Thyroid gland (tissue), 4 donors: ENCODE results near the gene ENTPD7. TPM values are rescaled to one million over a fixed set of nuclear protein-coding genes. Genes with fewer than 3 reads are reported as not detected.
"Not testable (repeated sequence)": the region's sequence is repeated elsewhere in the genome, so short reads cannot be mapped to it uniquely, and the experiment has no call there.

Source experiments
- DNase-seq, 2 donors: peaks; one replicate each; pipeline ENCODE4 v3.0.0-alpha.2; 2019
- H3K27ac ChIP-seq, 3 donors: fragments of 200-600 bp; sonication (generic); 1 replicate in 2 of 3; 2 replicates in 1 of 3; pipeline ENCODE4 v1.5.1; 2016 to 2019; ENCODE audit warnings: mild to moderate bottlenecking in 1 of 3, moderate library complexity in 1 of 3
- H3K27me3 ChIP-seq: fragments of 200-600 bp; sonication (generic); one replicate; pipeline ENCODE4 v1.5.1; 2019
- H3K36me3 ChIP-seq, 2 donors: fragments of 200-600 bp; sonication (generic); one replicate each; pipeline ENCODE4 v1.5.1; 2016 to 2019
- H3K4me1 ChIP-seq, 2 donors: fragments of 200-600 bp; sonication (generic); one replicate each; pipeline ENCODE4 v1.5.1; 2017 to 2019
- H3K4me3 ChIP-seq, 3 donors: fragments of 200-600 bp; sonication (generic); replicated peaks in 1 of 3; 1 replicate in 2 of 3; 2 replicates in 1 of 3; pipeline ENCODE4 v1.5.1; 2016; ENCODE audit warnings: mild to moderate bottlenecking in 1 of 3
- H3K9me3 ChIP-seq: fragments of 200-600 bp; sonication (generic); one replicate; pipeline ENCODE4 v1.5.1; 2017
- POLR2A ChIP-seq, 2 donors: fragments of 450-650 bp; IDR thresholded peaks; one replicate each; pipeline ENCODE4 v1.6.1; 2017; ENCODE audit warnings: antibody characterized with exemption in 2 of 2, mild to moderate bottlenecking in 2 of 2, moderate library complexity in 1 of 2
- WGBS, 2 donors: methylation state at CpG; one replicate each; pipeline ENCODE4 v1.1.5; 2017; 5-methylcytosine and 5-hydroxymethylcytosine counted together
- intact Hi-C: fragments of 100-400 bp; cut with DNase I; formaldehyde crosslinking; loops from one replicate; pipeline ENCODE4 v1.15.1; 2023
- total RNA-seq, 4 donors: library from RNA; depleted of rRNA; stranded (reverse); fragments of >200 nt; gene quantifications; one replicate each; pipeline ENCODE4 v1.2.3, GENCODE V29; 2016
- TF ChIP-seq, protein P1 (sequence below), 6 experiments: fragments of 200-600 bp in 3 of 6; fragments of 450-650 bp in 3 of 6; sonication (generic) in 3 of 6; IDR thresholded peaks; one replicate each; pipeline ENCODE4 v1.5.1; 2016 to 2019; ENCODE audit warnings: antibody characterized with exemption in 6 of 6, mild to moderate bottlenecking in 2 of 6, inconsistent platforms in 1 of 6, moderate library complexity in 1 of 6

Gene ENTPD7
- total RNA-seq, 4 donors from 2014 or later: 7.8 to 13.7 (median 10.2) TPM

DNA sequence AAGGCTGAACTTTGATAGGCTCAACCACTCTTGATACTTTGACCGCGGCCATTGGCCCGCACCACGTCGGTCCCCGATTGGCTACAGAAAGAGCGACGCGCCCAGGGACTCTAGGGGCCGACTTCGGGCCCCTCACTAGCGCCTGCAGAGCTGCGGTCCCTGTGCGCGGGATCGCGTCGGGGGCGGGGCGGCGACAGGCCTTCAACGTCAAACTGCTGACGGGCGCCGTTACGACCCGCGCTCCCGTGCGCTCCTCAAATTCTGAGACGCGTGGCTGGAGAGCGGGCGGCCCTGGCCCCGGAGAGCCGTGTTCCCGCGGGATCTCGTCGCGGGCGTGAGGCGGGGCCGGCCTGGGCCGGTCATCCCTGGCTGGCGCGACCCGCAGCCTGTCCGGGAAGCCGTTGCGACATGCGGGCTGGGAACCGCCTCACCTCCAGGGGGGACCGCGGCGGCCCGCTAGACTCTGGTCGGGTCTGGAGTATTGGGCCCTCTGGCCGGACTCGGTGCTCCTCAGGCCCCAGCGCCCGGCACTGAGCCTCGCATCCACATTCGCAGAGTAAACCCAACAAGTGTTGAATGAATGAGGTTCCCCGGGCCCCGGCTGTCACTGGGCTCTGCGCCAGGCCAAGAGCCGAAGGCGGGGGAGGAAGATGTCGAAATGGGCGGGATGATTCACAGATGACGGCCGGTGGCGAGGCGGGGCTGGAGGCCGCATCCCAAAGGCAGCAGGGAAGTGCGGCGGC is 38.4 kb upstream of the ENTPD7 start:
- peaks cover 24 to 28% of the 10 kb centered on the region in 2 donors for H3K4me1 ChIP-seq
- H3K36me3 ChIP-seq: no peaks in the 10 kb centered on the region
- H3K9me3 ChIP-seq: no peaks in the 10 kb centered on the region
- intact Hi-C loops: no loop called here
- peak; percentile 91 for DNase-seq
- peak in 1 of 2 donors; percentile 76 for TF ChIP-seq POLR2A (IDR thresholded peaks at IDR 0.05)
- TF ChIP-seq, protein P1, sequence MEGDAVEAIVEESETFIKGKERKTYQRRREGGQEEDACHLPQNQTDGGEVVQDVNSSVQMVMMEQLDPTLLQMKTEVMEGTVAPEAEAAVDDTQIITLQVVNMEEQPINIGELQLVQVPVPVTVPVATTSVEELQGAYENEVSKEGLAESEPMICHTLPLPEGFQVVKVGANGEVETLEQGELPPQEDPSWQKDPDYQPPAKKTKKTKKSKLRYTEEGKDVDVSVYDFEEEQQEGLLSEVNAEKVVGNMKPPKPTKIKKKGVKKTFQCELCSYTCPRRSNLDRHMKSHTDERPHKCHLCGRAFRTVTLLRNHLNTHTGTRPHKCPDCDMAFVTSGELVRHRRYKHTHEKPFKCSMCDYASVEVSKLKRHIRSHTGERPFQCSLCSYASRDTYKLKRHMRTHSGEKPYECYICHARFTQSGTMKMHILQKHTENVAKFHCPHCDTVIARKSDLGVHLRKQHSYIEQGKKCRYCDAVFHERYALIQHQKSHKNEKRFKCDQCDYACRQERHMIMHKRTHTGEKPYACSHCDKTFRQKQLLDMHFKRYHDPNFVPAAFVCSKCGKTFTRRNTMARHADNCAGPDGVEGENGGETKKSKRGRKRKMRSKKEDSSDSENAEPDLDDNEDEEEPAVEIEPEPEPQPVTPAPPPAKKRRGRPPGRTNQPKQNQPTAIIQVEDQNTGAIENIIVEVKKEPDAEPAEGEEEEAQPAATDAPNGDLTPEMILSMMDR (IDR thresholded peaks at IDR 0.05): peak in 1 of 6 experiments; percentile 30
- 0 to 1% methylated on average over 21 to 30 of the region's 78 CpGs for WGBS, 2 donors
- H3K27ac ChIP-seq: peak overlapping the region; percentile 92 to 99 (median 96)
- H3K27me3 ChIP-seq: no peaks in the 10 kb centered on the region
- H3K4me3 ChIP-seq: peak overlapping the region; percentile 46 to 84 (median 83)

DNA sequence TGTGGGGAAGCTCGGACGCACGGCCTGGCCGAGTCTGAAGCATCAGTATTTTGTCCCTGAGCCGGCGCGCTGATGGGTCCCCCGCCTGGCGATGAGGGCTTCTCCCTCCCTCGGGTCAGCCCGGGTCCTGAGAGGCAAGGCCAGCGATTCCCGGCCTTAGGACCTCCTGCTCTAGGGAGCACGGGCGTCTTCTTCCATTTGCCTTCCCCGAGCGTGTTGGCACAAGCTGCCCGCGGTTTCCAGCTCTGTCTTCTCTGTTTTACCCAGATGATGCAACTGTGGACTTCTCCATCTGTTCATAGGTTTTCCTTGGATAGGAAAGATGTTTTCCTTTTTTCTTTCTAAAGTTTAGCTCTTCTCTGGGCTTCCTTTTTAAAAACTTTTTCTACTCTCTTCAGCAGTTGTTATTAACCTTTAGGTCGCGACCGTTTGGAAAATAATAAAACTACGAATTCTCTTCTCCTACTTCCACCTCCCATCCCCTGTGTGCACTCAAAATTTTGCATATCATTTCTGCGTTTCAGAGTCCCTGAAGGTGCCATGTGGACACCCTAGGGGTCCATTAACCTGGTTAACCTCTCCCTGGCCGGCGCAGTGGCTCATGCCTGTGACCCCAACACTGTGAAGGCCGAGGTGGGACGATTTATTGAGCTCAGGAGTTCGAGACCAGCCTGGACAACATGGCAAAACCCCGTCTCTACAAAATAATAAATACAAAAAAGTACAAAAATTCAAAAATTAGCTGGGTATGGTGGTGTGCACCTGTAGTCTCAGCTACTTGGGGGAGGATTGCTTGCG is 37.7 kb upstream of the ENTPD7 start:
- intact Hi-C loops: no loop called here

DNA sequence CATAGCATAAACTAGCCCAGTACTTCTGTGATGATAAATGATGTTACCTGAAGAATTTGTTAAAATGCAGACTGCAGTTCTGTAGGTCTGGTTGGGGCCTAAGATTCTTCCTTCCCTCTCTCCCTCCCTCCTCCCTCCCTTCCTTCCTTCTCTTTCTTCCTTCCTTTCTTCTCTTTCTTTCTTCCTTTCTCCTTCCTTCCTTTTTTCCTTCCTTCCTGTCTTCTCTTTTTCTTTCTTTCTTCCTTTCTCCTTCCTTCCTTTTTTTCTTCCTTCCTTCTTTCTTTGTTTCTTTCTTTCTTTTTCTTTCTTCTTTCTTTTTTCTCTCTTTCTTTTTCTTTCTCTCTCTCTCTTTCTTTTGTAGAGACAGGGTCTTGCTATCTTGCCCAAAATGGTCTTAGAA is 35.4 kb upstream of the ENTPD7 start:
- H3K36me3 ChIP-seq: no peaks in the 10 kb centered on the region
- no peak for DNase-seq
- H3K27ac ChIP-seq: no peak overlapping the region
- no peaks in the 10 kb centered on the region for H3K9me3 ChIP-seq
- no peak overlapping the region for H3K4me3 ChIP-seq
- peaks cover 8% of the 10 kb centered on the region in 2 donors for H3K4me1 ChIP-seq
- no peaks in the 10 kb centered on the region for H3K27me3 ChIP-seq
- intact Hi-C loops: no loop called here
- TF ChIP-seq, protein P1 (IDR thresholded peaks at IDR 0.05): no peak
- no peak for TF ChIP-seq POLR2A (IDR thresholded peaks at IDR 0.05)

More for the DNA sequence above, 37.7 kb upstream of the ENTPD7 start:
- Histone ChIP-seq H3K27me3 (no peaks in the 10 kb centered on the region), H3K27ac (peak overlapping the region; percentile 92 to 99 (median 96)), H3K9me3 (no peaks in the 10 kb centered on the region), H3K4me1 (peaks cover 24 to 28% of the 10 kb centered on the region in 2 donors), H3K36me3 (no peaks in the 10 kb centered on the region), H3K4me3 (peak overlapping the region; percentile 46 to 84 (median 83))
- no peak for TF ChIP-seq POLR2A (IDR thresholded peaks at IDR 0.05)
- TF ChIP-seq, protein P1 (IDR thresholded peaks at IDR 0.05): no peak
- DNase-seq: no peak
- 20 to 28% methylated on average over 24 to 30 of the region's 31 CpGs for WGBS, 2 donors

DNA sequence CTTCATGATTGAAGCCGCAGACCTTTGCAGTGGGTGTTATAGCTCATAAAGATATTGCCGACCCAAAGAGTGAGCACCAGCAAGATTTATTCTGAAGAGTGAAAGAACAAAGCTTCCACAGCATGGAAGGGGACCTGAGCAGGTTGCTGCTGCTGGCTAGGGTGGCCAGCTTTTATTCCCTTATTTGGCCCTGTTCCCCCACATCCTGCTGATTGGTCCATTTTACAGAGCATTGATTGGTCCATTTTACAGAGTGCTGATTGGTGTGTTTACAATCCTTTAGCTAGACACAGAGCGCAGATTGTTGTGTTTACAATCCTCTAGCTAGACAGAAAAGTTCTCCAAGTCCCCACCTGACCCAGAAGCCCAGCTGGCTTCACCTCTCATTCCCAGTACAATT is 34.2 kb upstream of the ENTPD7 start:
- H3K9me3 ChIP-seq, H3K27me3 ChIP-seq, H3K4me3 ChIP-seq, H3K4me1 ChIP-seq, DNase-seq, intact Hi-C loops, H3K36me3 ChIP-seq, H3K27ac ChIP-seq: not testable (repeated sequence)
- 62 to 63% methylated on average over 3 of the region's 3 CpGs for WGBS, 2 donors

DNA sequence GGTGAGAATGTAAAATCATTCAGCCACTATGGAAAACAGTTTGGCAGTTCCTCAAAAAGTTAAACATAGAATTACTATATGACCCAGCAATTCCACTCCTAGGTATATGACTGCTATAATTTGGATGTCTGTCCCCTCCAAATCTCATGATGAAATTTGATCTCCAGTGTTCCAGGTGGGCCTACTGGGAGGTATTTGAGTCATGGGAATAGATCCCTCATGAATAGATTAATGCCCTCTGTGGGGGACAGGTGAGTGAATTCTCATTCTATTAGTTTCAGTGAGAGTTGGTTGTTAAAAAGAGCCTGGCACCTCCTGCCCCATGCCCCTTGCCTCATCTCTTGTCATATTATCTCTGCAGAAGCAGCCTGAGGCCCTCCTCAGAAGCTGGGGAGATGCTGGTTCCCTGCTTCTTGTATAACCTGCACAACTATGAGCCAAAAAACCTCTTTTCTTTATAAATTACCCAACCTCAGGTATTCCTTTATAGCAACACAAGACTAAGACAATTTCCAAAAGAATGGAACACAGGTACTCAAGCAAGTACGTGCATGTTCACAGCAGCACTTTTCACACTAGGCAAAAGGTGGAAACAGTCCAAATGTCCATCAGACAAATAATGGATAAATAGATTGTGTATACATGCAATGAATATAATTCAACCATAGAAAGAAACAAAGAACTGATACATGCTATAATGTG is 30.2 kb upstream of the ENTPD7 start:
- TF ChIP-seq, protein P1 (IDR thresholded peaks at IDR 0.05): no peak
- TF ChIP-seq POLR2A (IDR thresholded peaks at IDR 0.05): no peak
- intact Hi-C loops: no loop called here
- Histone ChIP-seq H3K36me3 (no peaks in the 10 kb centered on the region), H3K9me3 (no peaks in the 10 kb centered on the region), H3K27me3 (no peaks in the 10 kb centered on the region), H3K27ac (no peak overlapping the region), H3K4me3 (no peak overlapping the region), H3K4me1 (no peaks in the 10 kb centered on the region)
- no peak for DNase-seq
- WGBS, 2 donors: 71 to 89% methylated on average over 1 of the region's 1 CpG
